Stomach smooth muscle (tissue), 2 donors: ENCODE measurements around the gene DRAXIN.

Source experiments
- H3K27ac ChIP-seq: one replicate; pipeline ENCODE4 v1.7.0; 2013; ENCODE audit warnings: mild to moderate bottlenecking, low read length, inconsistent platforms
- H3K27me3 ChIP-seq, 2 donors: one replicate each; pipeline ENCODE4 v1.7.0; 2013; ENCODE audit warnings: low read length in 2 of 2; ENCODE audit not compliant: insufficient read depth in 2 of 2, control insufficient read depth in 1 of 2
- H3K36me3 ChIP-seq, 2 donors: one replicate each; pipeline ENCODE4 v1.7.0; 2013; ENCODE audit warnings: low read length in 2 of 2; ENCODE audit not compliant: control insufficient read depth in 2 of 2, insufficient read depth in 2 of 2
- H3K4me1 ChIP-seq: one replicate; pipeline ENCODE4 v1.7.0; 2013; ENCODE audit warnings: low read length; ENCODE audit not compliant: control insufficient read depth, insufficient read depth
- H3K4me3 ChIP-seq, 2 donors: one replicate each; pipeline ENCODE4 v1.7.0; 2013; ENCODE audit warnings: low read length in 2 of 2
- H3K9ac ChIP-seq, 2 donors: one replicate each; pipeline ENCODE4 v1.7.0; 2013; ENCODE audit warnings: low read length in 2 of 2, mild to moderate bottlenecking in 1 of 2
- H3K9me3 ChIP-seq, 2 donors: one replicate each; pipeline ENCODE4 v1.7.0; 2013; ENCODE audit warnings: low read length in 2 of 2; ENCODE audit not compliant: control insufficient read depth in 2 of 2
- donor health status: healthy.
- donor health status: Pancreatic carcinoma.

Gene DRAXIN

DNA sequence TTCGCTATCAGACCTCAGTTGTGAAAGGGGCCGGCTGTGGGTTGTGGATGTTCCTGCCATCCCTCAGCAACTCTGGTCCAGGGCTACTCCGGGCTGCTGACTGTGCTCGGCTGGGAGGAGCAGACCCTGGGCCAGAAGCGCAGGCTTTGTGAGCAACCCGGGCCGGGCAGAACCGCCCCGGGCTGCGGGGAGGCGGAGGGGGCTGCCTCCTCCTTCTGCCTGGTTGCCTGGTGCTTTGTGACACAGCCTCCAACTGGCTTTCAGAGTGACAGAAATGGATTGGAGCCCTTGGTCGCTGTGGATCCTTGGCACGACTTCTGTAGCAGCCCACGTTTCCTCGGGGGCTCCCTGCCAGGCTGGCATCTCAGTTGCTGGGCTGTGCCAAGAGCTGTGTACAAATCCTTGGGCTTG is 10.0 kb downstream of the DRAXIN start:
- Histone ChIP-seq H3K36me3 (no peaks in the 10 kb centered on the region), H3K9ac (no peak overlapping the region), H3K27ac (no peak overlapping the region), H3K4me1 (peaks cover 10% of the 10 kb centered on the region), H3K9me3 (no peaks in the 10 kb centered on the region), H3K4me3 (peak overlapping the region in 1 of 2 donors; percentile 40), H3K27me3 (peaks cover 16 to 20% of the 10 kb centered on the region in 2 donors)

GRCh38 chr1:11701981-11702803 is 10.7 kb downstream of the DRAXIN start:
- Histone ChIP-seq H3K4me3 (no peak overlapping the region), H3K9ac (no peak overlapping the region), H3K36me3 (no peaks in the 10 kb centered on the region), H3K27ac (no peak overlapping the region), H3K9me3 (no peaks in the 10 kb centered on the region), H3K27me3 (peaks cover 13 to 20% of the 10 kb centered on the region in 2 donors), H3K4me1 (peaks cover 10% of the 10 kb centered on the region)

- Histone ChIP-seq H3K27me3 (peaks cover 12 to 17% of the 10 kb centered on the region in 2 donors), H3K27ac (no peak overlapping the region), H3K4me3 (no peak overlapping the region), H3K9ac (no peak overlapping the region), H3K4me1 (peaks cover 10% of the 10 kb centered on the region), H3K36me3 (no peaks in the 10 kb centered on the region), H3K9me3 (no peaks in the 10 kb centered on the region)
Observed at GRCh38 chr1:11703357-11704193, 12.1 kb downstream of the DRAXIN start.

DNA sequence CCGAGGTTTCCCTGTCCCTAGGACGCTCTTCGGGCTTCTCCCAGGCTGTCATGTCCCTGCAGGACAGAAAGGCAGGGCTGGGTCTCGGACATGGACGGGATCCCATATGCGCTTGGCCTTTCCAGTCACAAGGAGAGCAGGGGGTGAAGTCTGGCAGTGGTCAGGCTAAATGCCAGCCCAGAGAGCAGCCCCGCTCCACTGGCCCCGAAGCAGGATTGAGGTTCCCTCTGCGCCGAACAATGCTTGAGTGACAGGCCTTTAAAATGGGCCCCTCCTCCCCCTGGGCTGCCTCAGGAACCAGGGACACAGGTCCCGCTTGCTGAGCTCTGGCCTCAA is 12.7 kb downstream of the DRAXIN start:
- H3K4me1 ChIP-seq = peaks cover 10% of the 10 kb centered on the region
- H3K4me3 ChIP-seq = no peak overlapping the region
- peaks cover 14 to 16% of the 10 kb centered on the region in 2 donors for H3K27me3 ChIP-seq
- H3K9ac ChIP-seq = no peak overlapping the region
- H3K9me3 ChIP-seq = no peaks in the 10 kb centered on the region
- H3K36me3 ChIP-seq = no peaks in the 10 kb centered on the region
- H3K27ac ChIP-seq = no peak overlapping the region

DNA sequence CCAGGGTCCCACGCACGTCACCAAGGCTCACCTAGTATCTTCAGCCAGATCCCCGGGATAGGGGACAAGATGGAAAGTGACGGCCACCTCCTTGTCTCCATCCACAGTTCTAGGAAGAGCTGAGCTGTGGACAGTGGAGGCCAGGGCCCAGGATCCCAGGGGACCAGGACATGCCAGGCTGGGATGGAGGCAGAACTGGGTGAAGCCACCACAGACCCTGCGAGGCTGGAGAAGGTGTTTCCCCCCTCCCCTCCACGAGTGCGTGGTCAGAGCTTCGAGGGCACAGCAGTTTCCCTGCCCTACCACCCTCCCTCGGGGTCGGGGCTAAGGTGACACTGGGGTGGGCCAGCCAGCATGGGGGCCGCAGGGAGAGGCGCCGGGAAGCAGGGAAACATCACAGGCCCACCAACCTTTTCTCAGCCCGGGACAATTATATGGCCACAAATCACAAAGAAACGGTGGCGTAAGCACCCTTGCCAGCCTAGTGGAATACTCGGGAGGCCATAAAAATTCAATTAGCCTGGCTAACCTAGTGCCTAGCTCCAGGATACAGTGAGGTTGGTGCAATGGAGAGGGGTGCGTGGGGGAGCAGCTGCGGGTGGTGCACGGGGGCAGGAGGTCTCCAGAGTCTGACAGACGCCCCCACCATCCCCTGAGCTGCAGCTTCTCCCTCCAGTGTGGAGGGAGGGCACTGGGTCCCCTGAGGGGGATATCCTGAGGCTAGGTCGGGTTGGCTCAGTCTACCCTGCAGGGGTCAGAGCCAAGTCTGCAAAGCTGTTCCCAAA is 13.4 kb downstream of the DRAXIN start:
- H3K27me3 ChIP-seq = peaks cover 14 to 16% of the 10 kb centered on the region in 2 donors
- H3K4me1 ChIP-seq = peaks cover 10% of the 10 kb centered on the region
- H3K9ac ChIP-seq = no peak overlapping the region
- H3K4me3 ChIP-seq = no peak overlapping the region
- H3K9me3 ChIP-seq = no peaks in the 10 kb centered on the region
- H3K36me3 ChIP-seq = no peaks in the 10 kb centered on the region
- no peak overlapping the region for H3K27ac ChIP-seq

DNA sequence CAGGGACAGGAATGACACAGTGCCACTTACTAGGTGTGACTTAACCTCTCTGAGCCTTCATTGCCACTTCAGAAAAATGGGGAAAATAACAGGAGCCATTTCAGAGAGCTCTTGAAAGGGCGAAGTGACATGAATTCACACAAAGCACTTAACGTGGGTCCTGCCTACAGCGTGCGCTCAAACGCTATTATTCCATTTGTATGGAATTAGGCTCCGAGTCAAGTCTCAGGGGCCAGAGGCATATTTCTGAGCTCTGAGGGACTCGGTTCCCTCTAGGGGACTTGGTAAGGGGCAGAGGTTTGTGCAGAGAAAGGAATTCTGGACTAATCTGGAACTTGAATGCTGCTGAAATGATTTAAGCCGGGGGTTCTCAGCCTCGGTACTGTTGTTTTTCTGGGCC is 14.1 kb downstream of the DRAXIN start:
- H3K27ac ChIP-seq = no peak overlapping the region
- peaks cover 10% of the 10 kb centered on the region for H3K4me1 ChIP-seq
- no peaks in the 10 kb centered on the region for H3K9me3 ChIP-seq
- H3K27me3 ChIP-seq = peaks cover 13 to 16% of the 10 kb centered on the region in 2 donors
- H3K36me3 ChIP-seq = no peaks in the 10 kb centered on the region
- no peak overlapping the region for H3K9ac ChIP-seq
- H3K4me3 ChIP-seq = no peak overlapping the region

DNA sequence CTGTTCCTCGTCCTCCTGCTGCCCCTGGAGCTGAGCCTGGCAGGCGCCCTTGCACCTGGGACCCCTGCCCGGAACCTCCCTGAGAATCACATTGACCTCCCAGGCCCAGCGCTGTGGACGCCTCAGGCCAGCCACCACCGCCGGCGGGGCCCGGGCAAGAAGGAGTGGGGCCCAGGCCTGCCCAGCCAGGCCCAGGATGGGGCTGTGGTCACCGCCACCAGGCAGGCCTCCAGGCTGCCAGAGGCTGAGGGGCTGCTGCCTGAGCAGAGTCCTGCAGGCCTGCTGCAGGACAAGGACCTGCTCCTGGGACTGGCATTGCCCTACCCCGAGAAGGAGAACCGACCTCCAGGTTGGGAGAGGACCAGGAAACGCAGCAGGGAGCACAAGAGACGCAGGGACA is 14.8 kb downstream of the DRAXIN start:
- peaks cover 7% of the 10 kb centered on the region for H3K4me1 ChIP-seq
- H3K36me3 ChIP-seq = no peaks in the 10 kb centered on the region
- peaks cover 9 to 13% of the 10 kb centered on the region in 2 donors for H3K27me3 ChIP-seq
- H3K9me3 ChIP-seq = no peaks in the 10 kb centered on the region
- H3K4me3 ChIP-seq = no peak overlapping the region
- no peak overlapping the region for H3K27ac ChIP-seq
- no peak overlapping the region for H3K9ac ChIP-seq

- Histone ChIP-seq H3K27ac (no peak overlapping the region), H3K36me3 (no peaks in the 10 kb centered on the region), H3K4me3 (no peak overlapping the region), H3K9me3 (no peaks in the 10 kb centered on the region), H3K4me1 (no peaks in the 10 kb centered on the region), H3K9ac (no peak overlapping the region), H3K27me3 (peaks cover 9 to 14% of the 10 kb centered on the region in 2 donors)
Observed at GRCh38 chr1:11707621-11708276, 16.2 kb downstream of the DRAXIN start.

DNA sequence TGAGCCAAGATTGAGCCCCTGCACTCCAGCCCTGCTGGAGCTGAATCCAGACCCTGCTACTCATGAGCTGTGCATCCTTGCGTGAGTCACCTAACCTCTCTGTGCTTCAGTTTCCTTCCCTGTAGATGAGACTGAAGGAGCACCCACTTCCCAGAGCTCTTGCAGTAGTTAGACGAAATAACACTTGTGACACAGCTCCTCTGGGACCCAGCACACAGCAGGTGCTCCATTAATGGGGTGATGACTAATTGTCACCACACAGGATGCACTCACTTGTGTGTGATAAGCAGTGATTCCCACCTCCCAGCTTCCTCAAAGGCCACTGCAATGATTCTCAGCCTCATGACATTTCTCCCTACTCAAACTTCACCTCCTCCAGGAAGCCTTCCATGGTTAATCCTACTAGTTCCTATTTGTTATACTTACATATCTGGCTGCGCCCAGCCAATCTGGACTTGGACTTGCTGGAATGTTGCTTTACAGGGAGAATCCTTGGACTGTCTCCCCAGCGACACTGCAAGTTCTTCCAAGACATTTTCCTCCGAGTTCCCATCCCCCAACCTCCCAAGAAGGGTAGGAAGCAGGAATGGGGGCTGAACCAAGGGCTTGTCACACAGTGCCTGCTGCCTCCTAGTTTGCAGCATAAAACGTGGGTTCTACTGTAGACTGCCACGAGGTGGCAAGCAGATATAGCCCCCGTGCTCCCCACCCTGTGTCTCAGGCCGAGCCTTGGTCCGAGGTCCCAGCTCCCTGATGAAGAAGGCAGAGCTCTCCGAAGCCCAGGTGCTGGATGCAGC is 17.2 kb downstream of the DRAXIN start:
- peaks cover 9 to 10% of the 10 kb centered on the region in 2 donors for H3K27me3 ChIP-seq
- H3K4me3 ChIP-seq = no peak overlapping the region
- no peak overlapping the region for H3K9ac ChIP-seq
- H3K36me3 ChIP-seq = no peaks in the 10 kb centered on the region
- no peaks in the 10 kb centered on the region for H3K9me3 ChIP-seq
- no peak overlapping the region for H3K27ac ChIP-seq
- H3K4me1 ChIP-seq = no peaks in the 10 kb centered on the region
